ENCODE measurements around the gene ARRB1.
"Not testable (repeated sequence)": the region's sequence is repeated elsewhere in the genome, so short reads cannot be mapped to it uniquely, and the experiment has no call there.

Gene ARRB1

DNA sequence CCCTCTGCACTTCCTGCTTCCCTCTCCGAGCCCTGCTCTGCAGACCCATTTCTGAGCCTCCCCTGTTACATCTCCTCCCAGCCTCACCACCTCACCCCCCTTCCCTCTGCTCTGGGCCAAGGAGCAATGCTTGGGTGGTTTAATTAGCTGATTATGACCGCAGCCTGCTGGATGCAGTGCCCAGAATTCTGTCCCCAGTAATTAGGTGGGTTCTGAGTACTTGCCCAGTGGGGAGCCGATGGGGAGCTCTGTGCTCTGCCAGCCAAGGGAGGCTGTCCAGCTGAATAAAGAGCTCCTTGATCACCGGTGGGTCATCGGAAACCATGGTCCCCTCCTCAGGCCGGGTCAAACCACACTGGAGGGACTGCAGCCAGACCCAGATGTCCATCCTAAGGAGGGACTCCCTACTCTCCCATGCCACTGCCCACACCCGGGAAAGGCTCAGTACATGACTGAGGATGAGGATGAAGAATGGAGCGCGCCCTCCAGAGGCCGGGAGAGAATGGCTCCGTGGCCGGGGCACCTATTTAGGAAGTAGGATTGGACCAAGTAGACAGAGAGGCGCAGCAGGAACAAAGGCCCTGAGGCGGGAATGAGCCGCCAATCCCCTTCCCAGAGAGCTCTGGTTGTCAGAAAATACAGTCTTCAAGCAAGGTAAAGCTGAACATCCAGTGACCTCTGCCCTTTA lies 9.1 kb downstream of the ARRB1 start:
- no peak for DNase-seq

- no peak for DNase-seq
These were observed 9.8 kb downstream of the ARRB1 start for GRCh38 chr11:75341612-75342011.

DNA sequence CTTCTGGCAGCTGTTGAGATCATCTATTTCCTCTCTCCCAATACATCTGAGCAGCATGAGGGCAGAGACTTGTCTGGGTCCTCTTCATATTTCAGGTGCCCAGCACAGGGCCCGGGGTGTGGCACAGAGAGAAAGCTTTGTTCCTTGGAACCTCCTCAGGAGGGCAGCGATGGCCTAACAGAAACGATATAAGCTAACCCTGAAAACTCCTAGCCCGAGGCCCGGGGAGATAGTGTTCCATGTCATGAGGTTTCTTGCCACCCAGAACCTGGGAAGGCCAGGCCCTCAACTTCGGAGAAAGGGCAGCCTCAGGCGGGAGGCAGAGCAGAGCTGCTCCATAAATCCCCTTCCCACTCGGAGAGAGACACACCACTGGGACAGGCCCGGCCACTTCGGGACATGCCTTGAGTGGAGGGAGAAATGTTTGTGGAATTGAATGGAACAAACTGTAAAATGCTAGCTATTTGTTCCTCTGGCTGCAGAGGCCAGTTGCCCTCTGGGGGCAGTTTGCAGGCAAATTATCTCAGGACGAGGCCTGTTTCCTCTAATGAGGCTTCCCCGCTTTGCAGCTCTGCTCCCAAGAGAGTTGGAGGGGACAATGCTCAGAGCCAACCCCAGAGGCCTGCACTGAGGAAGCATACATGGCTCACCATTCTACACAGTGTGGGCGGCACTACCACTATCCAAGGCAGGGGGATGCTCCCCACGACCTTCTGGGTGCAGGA lies 11.6 kb downstream of the ARRB1 start:
- no peak for DNase-seq

DNA sequence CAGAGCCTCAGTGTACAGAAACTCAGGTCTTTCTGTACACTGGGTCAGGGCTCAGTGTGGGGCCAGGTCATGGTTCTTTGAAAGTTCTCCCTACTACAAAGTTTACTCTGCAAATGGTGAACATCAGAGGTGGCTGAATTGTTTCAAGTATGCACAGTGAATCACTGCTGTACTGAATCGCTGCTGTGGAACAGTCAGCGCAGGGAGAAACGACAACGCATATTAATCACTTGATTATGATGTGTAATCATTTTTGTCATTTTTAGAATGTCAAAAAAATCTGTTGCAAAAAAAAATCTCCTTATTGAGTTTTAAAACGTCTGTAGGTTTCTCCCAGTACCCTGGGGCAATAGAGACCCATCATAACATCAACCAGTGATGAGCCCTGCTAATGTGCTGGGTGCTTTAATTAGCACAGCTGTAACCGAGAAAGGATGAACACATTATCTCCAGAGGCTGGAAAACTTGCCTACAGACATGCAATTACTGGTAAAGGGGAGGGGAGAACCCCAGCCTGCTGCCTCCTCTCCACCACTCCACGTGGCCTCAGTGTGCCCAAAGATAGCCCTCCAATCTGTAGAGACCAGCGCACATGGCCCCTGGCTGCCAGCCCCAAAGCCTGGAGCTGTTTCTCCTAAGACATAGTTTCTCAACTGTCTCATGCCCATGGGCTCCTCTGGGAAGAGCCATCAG lies 12.8 kb downstream of the ARRB1 start:
- peak; percentile 49 for DNase-seq

DNA sequence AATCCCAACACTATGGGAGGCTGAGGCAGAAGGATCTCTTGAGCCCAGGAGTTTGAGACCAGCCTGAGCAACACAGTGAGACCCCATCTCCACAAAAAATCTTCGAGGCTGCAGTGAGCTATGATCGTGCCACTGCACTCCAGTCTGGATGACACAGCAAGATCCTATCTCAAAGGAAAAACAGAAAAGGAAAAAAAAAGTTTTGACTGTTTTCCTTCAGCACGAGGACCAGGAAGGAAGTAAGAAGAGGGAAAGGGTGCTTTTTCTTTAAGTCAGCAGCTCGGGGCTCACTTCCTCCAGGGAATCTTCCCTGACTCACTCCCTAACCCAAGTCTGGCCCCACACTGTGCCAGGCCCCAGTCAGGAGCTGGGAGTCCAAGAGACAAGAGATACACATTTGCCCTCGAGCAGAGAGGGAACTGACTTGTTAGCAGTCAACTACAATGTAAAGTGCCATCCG lies 14.2 kb downstream of the ARRB1 start:
- DNase-seq = no peak

GRCh38 chr11:75334976-75335375 lies 16.5 kb downstream of the ARRB1 start:
- DNase-seq = no peak

GRCh38 chr11:75334402-75334891 lies 17.0 kb downstream of the ARRB1 start:
- no peak for DNase-seq

DNA sequence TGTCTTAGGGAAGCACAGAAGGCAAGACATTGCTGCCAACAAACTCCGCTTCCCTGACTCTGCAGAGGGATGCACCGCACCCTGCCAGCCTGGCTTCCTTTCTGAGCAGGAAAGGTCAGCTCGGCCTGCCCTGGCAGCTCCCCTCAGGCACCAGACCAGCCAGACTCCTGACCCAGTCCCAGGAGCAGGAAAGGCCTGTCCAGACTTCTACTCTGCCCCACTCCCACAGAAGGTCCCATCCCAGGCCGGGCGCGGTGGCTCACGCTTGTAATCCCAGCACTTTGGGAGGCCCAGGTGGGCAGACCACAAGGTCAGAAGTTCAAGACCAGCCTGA lies 17.7 kb downstream of the ARRB1 start:
- no peak for DNase-seq

GRCh38 chr11:75333022-75333806 lies 18.2 kb downstream of the ARRB1 start:
- no peak for DNase-seq

- not testable (repeated sequence) for DNase-seq
These were observed 19.7 kb downstream of the ARRB1 start for GRCh38 chr11:75331761-75332160.

DNA sequence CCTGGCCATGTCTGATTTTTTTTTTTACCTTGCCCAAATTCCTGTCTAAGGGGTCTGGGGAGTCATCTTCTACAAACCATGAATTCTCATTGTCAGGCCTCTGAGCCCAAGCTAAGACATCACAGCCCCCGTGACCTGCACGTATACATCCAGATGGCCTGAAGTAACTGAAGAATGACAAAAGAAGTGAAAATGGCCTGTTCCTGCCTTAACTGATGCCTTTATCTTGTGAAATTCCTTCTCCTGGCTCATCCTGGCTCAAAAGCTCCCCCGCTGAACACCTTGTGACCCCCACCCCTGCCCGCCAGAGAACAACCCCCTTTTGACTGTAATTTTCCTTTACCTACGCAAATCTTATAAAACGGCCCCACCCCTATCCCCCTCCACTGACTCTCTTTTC lies 20.2 kb downstream of the ARRB1 start:
- DNase-seq = not testable (repeated sequence)

DNA sequence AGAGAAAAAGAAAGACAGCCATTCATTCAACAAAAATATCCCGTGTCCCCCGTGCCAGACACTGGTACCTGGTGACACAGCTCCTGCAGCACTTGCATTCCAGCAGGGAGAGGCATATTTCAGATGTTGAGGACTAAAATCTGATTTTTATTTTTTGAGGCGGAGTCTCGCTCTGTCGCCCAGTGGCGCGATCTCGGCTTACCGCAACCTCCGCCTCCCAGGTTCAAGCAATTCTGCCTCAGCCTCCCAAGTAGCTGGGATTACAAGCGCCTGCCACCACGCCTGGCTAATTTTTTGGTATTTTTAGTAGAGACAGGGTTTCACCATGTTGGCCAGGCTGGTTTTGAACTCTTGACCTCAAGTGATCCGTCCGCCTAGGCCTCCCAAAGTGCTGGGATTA lies 20.6 kb downstream of the ARRB1 start:
- DNase-seq = not testable (repeated sequence)

DNA sequence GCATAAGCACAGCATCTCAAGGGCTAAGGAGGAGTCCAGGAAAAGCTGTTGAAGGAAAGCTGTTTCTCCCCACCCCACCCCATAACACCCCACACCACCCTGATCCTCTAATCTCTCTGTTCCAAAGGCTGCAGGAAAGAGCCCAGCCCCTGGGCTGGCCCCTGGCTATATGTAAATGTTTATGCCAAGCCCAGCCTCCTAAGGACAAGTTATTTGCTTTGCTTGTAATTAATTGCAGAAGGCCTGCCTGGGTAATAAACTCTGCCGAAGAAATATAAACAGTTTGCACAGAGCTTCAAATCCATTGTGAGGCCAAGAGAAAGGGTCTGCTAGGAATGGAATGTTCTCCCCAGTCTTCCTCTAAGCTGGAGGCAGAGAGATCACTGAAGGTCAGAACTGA lies 21.2 kb downstream of the ARRB1 start:
- no peak for DNase-seq

DNA sequence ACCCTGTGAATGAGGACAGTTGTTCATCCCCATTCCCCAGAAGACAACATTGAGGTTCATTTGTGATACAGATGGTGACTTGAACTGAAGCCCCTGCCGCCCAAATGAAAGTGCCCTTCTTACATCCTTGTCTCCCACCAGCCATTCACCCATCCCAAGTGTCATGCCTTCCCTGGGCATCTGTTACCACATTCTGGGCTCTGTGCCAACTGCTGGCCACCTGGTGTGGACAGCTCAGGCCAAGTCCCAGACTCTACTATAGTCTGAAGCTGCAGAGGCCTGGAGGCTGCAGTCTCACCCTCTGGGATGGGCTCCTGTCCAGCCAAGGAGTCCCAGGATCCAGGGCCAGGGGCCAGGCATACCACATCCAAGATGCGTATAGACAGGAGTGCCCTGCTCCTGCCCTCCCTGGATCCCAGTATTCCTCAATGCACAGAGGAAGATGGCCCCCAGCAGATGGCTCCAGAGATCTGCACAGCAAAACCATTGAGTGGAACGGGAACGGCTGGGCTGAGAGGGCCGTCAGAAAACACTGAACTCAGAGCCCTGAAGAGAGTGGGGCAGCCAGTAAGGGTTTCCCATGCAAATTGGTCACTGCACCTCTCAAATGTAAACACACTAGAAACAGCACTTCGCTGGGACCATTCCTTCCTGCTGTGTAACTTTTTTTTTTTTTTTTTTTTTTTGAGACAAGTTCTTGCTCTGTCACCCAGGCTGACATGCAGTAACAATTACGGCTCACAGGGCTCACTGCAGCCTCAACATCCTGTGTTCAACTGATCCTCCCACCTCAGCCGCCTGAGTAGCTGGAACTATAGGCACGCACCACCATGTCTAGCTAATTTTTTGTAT lies 22.8 kb downstream of the ARRB1 start:
- peak; percentile 84 for DNase-seq

DNA sequence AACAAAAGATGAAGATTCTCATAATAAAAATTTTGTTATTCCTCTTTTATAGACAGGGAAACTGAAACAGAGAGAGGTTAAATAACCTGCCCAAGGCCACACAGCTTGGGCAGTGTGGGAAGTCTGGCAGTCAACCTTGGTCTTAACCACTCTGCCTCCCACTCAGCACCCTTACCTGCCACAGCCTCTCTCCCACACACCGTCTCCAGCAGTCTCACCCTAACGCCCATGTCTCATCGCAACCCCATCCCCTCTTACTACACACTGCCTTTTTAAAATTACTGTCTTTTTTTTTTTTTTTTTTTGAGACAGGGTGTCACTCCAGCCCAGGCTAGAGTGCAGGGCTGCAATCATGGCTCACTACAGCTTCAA lies 25.0 kb downstream of the ARRB1 start:
- DNase-seq = no peak

DNA sequence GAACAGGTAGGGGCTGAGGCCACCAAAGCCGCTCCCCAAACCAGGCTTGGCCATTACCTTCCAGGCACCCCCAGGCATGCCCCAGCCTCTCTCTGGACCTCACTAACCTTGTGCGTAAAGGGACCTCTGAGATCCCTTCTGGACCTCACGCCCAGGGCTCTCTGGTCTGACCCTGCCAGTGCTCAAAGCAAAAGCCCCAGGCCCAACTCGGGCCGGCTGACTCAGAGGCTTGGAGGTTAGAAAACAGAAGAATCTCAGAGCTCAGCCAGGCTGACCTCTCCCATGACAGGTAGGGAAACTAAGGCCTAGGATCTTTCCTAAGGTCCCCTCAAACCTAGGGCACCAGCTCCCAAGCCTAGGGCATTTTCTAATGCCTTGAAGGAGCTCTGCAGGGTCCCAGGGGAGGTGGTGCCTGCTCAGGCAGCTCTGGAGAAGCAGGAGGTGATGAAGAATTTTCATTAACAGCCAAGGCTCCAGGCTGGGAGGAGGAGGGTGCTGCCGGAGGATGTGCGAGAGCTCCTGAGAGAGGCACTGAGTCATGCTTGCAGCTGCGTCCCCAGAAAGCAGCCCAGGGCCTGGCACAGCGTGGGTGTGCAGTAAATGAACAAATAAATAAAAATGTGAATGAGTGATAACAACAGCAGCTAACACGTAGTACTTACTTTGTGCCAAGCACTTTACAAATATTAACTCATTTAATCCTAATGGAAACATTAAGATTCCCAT lies 25.6 kb downstream of the ARRB1 start:
- DNase-seq = no peak

DNA sequence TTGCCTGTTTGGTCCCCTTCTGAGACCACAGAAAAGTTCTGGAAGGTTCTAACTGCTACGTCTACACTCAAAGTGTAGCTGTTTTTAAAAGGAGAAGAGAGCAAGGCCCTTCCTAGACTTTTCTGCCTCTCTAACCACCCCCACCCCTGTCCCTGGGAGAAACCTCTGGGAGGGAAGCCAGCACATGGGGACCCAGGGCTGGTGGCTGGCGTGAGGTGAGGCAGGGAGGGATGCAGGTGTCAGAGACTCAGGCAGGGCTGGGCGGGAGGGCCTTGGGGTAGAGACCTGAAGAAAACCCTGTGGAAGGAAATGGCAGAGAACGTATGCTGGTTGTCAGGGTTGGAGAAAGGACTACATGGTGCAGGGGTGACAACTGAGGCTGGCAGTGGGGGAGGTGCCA lies 26.7 kb downstream of the ARRB1 start:
- DNase-seq = no peak

DNA sequence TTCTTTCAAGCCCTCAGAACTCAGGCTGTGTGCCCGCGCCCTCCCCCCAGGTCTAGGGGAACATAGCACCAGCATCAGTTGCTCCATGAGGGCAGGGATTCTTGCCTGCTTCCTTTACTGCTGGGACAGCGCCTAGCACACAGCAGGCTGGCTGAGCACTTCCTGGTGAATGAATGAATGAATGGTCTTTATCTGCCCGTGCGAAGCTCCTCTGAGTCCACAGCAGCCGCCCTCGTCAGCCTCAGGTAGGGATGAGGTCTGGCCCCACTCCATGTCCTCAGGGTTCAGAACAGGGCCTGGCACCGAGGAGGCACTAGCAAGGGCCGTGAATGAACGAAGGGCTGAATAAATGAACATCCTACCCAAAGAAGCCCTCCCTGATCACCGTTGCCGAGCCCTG lies 27.3 kb downstream of the ARRB1 start:
- no peak for DNase-seq

- DNase-seq = no peak
These were observed 27.9 kb downstream of the ARRB1 start for GRCh38 chr11:75323609-75324008.

GRCh38 chr11:75320643-75321042 lies 30.8 kb downstream of the ARRB1 start:
- DNase-seq = no peak

GRCh38 chr11:75320046-75320618 lies 31.3 kb downstream of the ARRB1 start:
- no peak for DNase-seq

All from NCI-H1694 treated with DMSO at 0.1 percent for 48 hours (cell line).